ENCODE results near the gene SLC44A1.

DNA sequence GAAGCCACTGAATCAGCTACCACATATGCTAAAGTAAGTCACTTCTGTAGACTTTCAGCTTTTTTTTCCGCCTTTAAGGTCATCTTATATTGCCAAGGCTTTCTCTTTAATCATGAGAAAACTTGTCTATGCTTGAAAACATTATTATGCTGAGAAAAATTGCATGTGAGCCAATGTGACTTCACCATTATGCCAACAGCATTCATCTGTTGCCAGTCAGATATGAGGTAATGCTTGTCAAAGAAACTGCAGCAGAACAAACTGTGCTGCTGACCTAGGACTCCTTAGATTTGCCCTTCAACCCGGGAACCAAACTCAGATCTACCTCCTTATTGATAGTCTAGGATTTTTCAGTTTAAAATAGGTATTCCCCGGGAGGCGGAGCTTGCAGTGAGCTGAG lies 34.3 kb downstream of the SLC44A1 start:
- TF ChIP-seq, protein P1, sequence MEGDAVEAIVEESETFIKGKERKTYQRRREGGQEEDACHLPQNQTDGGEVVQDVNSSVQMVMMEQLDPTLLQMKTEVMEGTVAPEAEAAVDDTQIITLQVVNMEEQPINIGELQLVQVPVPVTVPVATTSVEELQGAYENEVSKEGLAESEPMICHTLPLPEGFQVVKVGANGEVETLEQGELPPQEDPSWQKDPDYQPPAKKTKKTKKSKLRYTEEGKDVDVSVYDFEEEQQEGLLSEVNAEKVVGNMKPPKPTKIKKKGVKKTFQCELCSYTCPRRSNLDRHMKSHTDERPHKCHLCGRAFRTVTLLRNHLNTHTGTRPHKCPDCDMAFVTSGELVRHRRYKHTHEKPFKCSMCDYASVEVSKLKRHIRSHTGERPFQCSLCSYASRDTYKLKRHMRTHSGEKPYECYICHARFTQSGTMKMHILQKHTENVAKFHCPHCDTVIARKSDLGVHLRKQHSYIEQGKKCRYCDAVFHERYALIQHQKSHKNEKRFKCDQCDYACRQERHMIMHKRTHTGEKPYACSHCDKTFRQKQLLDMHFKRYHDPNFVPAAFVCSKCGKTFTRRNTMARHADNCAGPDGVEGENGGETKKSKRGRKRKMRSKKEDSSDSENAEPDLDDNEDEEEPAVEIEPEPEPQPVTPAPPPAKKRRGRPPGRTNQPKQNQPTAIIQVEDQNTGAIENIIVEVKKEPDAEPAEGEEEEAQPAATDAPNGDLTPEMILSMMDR (IDR thresholded peaks at IDR 0.05): no peak
- no peak for TF ChIP-seq ZFX (IDR thresholded peaks at IDR 0.05; ENCODE audit: borderline replicate concordance)
